ENCODE measurements around the gene TMEM256.

TMEM256 gene

GRCh38 chr17:7403977-7404736 is at the start of gene TMEM256:
TMEM256 (minus strand) TSS chr17:7404097; CDS start chr17:7404084, 13 bp downstream.
- DNase-seq (ENCODE audit: low read depth) = peak; percentile 79

- DNase-seq (ENCODE audit: low read depth) = no peak
Observed at GRCh38 chr17:7448461-7448860, 44.6 kb upstream of the TMEM256 start.

GRCh38 chr17:7445619-7445968 is 41.7 kb upstream of the TMEM256 start:
- no peak for DNase-seq (ENCODE audit: low read depth)

- DNase-seq (ENCODE audit: low read depth) = no peak
Observed at GRCh38 chr17:7444682-7445618, 41.1 kb upstream of the TMEM256 start, which contains the start of gene CHRNB1. CHRNB1 (plus strand) TSS chr17:7445061; CDS start chr17:7445128, 67 bp downstream.

- no peak for DNase-seq (ENCODE audit: low read depth)
Observed at GRCh38 chr17:7443499-7444485, 39.9 kb upstream of the TMEM256 start.

GRCh38 chr17:7442142-7442541 is 38.2 kb upstream of the TMEM256 start:
- no peak for DNase-seq (ENCODE audit: low read depth)

GRCh38 chr17:7441266-7441665 is 37.4 kb upstream of the TMEM256 start:
- DNase-seq (ENCODE audit: low read depth) = no peak

GRCh38 chr17:7440834-7441195 is 36.9 kb upstream of the TMEM256 start:
- no peak for DNase-seq (ENCODE audit: low read depth)

GRCh38 chr17:7440113-7440833 is 36.4 kb upstream of the TMEM256 start:
- DNase-seq (ENCODE audit: low read depth) = no peak

GRCh38 chr17:7439462-7440112 is 35.7 kb upstream of the TMEM256 start, which contains the start of gene FGF11:
FGF11 (plus strand) TSS chr17:7439512; CDS start chr17:7439621, 109 bp downstream.
- DNase-seq (ENCODE audit: low read depth) = no peak

- DNase-seq (ENCODE audit: low read depth) = no peak
Observed at GRCh38 chr17:7438656-7439460, 35.0 kb upstream of the TMEM256 start.

- DNase-seq (ENCODE audit: low read depth) = no peak
Observed at GRCh38 chr17:7437950-7438614, 34.2 kb upstream of the TMEM256 start.

GRCh38 chr17:7437369-7437863 is 33.5 kb upstream of the TMEM256 start:
- DNase-seq (ENCODE audit: low read depth) = no peak

- DNase-seq (ENCODE audit: low read depth) = no peak
Observed at GRCh38 chr17:7436556-7437368, 32.9 kb upstream of the TMEM256 start.

- DNase-seq (ENCODE audit: low read depth) = no peak
Observed at GRCh38 chr17:7435676-7436555, 32.0 kb upstream of the TMEM256 start.

GRCh38 chr17:7432296-7432695 is 28.4 kb upstream of the TMEM256 start:
- DNase-seq (ENCODE audit: low read depth) = no peak

GRCh38 chr17:7431231-7431630 is 27.3 kb upstream of the TMEM256 start:
- DNase-seq (ENCODE audit: low read depth) = no peak
